Frontal cortex (tissue), 4 donors: ENCODE measurements around the gene PRUNE1. TPM values are rescaled to one million over a fixed set of nuclear protein-coding genes. Genes with fewer than 3 reads are reported as not detected.

Experiments
- DNase-seq, 2 donors: peaks; one replicate each; pipeline ENCODE4 v3.0.0; 2012; ENCODE audit warnings: low spot score in 2 of 2
- FAIRE-seq: peaks from 2 replicates; lab custom pipeline; 2012; peaks lifted over from hg19 to GRCh38; lab: Jason Lieb, UNC
- total RNA-seq: library from RNA; depleted of rRNA; stranded (reverse); fragments of >200 nt; gene quantifications from one replicate; pipeline ENCODE4 v1.2.3, GENCODE V29; 2014
- donor health status: control.
- donor health status: control.
- donor health status: control.

The PRUNE1 gene
- total RNA-seq, 1 donor from 2014 or later: 20.4 TPM

DNA sequence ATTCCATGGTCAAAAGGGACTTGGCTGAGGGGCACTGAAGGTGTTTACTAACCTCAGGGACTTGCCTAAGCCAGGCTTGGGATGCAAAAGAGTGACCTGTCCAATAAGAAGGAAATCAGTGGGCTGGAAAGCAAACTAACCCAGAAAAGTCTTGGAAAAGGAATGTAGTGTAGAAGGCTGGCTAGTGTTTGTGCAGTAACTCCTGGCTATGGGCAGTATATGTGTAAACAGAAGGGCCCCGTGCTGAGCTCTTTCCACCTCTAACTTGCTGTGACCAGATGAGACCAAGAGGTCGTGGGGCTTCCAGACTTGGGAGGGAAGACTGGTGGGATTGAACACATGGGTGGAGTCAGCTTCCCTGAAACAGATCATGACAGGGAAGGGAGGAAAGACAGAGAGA, 5.6 kb upstream of the PRUNE1 start:
- DNase-seq (no peak), FAIRE-seq (no peak)

DNA sequence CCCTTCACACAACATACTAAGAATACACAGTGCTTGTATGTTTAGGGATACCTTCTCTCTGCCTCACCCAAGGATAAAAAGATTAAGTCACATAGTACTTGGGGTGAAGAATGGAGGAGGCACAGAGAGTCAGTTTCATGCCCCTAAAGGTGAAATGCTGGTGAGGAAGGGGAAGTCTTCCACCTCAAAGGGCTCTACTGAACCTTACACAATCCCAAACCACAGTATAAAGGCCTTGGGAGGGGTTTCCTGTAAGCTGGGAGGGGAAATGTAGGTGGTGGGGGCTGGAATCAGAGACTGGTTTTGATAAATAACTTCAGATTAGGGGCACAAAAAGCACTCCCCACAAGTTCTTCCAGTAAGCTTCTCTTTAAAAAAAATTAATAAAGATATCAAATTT, 5.1 kb upstream of the PRUNE1 start:
- FAIRE-seq (no peak), DNase-seq (no peak)

DNA sequence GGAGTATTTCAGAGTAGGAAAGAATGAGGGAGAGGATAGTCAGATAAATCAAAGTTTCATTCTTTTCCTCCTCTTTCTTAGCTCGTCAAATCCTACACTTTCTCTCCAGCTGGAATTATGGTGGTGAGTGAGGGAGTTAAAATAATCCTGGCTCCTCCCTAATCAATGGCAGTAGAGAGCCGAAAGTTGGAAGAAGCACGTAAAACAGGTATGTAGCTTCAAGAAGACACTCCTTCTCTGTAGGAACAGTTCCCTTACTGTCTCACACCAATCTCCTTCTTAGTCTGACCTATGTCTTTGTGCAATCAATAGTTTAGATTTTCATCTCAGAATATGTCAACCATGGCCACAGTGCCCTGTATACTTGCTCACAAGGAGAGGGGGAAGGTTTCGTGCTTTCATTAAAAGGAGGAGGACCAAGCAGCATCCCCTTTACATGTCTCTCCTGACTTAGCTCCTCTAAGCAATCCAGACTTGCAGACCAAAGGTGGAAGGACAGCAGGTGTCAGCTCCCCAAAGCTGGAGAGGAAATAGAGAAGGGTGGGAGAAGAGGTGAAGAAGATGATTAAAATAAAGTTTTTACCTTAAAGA, 2.4 kb upstream of the PRUNE1 start:
- DNase-seq (no peak), FAIRE-seq (no peak)

DNA sequence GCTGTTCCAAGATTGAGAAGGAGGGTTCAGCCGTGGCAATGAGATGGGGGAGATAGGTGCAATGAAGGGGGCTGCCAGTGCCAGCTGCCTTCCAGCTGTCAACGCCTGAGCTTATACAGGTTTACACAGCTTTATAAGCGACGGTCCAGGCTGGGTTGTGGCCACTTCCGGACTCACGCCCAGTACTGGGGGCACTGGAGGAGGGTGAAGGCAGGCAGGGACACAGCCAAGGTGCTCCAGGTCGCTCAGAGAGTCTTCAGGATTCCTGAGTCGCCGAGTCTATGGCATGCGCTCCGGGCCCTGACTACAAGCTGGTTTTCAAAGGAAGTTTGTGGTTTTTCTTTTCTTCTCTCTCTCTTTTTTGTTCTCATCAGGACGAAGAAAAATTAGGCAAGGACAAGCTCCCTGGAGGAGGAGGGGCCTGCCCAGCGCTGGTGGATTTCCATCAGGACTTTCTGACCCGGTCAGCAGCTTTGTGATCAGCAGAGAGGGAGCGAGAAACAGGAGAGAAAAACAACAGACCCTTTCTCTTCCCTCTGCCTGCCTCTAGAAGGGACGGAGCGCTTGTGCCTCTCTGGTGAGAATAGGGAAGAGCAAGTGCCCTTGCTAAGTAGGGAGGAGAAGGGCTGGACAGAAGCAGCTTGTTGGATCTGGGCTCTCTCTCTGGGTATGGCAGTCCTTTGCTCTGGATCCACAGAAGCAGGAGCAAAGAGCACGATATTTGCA, 1.8 kb upstream of the PRUNE1 start, which contains the start of gene MINDY1:
Gene MINDY1, minus strand, starts transcription at position 576 of the 726 bp plus-strand sequence. CDS start 4,285 bp downstream, outside the sequence.
- DNase-seq (peak; percentile 74), FAIRE-seq (no peak)

DNA sequence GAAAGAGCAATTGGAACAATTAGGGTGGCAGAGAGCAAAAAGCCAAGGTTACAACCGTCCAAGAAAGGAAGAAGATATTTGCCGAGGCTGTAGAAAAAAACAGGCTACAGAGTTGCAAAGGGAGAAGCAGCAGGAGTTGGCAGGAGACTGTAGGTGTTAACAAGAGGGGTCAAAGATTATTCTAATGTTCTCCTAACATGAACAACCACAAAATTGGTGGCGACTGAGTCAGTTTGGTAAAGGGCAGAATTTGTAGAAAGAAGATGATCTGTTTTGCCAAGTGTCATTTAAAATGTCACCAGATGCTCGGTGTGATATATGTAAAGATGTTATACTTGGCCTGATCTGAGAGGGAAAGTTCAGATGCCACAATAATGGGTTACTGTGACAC, 401 bp upstream of the PRUNE1 start:
- FAIRE-seq: no peak
- no peak for DNase-seq

DNA sequence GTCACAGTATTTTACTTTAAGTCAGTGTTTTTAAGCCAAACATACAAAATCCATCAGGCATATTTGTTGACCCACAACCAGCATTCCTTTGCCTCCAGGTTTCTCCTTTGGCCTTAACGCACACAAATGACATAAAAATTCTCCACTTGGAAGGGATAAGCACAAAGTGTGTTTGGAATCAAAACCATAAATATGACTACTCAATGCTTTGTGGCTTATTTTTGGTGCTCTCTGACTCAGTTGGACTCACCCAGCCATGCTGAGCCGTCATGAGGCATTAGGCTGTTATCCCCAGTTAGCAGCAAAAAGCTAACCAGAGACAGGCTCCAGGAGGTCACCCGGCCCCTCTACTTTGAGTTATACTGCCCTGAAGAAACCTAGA, 948 bp downstream of the PRUNE1 start:
- no peak for FAIRE-seq
- DNase-seq: no peak

DNA sequence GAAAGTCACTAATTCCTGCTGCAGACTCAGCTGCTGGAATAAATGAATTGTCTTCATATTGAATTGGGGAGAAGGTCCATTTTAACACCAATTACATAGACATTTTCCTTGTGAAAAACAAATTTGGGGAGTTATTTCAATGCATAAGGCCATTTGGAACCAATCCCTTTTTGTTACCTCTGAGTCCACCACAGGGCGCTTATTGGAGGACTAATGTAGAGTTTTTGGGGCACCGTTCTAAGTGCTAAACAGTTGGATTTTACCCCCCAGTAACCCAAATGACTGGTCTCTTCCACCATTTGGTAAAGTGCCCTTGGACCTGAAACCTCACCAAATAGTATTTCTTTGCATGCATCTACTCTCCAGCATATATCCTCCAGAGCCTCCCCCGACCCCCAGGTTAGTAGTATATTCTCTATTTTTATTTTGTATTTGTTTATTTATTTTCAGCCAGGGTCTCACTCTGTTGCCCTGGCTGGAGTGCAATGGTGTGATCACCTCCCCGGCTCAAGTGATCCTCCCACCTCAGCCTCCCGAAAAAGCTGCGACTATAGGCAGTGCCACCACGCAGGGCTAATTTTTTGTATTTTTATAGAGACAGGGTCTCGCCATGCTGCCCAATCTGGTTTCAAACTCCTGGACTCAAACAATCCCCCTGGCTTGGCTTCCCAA, 1.6 kb downstream of the PRUNE1 start:
- DNase-seq (no peak), FAIRE-seq (no peak)

DNA sequence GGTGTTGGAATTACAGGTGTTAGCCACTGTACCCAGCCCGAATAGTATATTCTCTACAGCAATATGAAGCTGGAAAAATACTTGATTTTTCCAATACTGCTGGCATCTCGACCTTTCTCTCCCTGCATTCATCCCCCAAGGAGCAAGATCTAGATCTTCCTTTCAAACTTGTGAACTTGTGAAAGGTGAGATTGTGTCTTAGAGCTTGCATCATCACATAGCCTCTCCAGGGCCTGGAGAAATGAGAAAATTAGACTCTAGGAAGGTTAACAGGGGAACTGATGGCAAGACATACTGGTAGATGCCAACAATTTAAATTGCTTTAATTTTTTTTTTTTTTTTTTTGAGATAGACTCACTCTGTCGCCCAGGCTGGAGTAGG, 2.1 kb downstream of the PRUNE1 start:
- DNase-seq (no peak), FAIRE-seq (no peak)

DNA sequence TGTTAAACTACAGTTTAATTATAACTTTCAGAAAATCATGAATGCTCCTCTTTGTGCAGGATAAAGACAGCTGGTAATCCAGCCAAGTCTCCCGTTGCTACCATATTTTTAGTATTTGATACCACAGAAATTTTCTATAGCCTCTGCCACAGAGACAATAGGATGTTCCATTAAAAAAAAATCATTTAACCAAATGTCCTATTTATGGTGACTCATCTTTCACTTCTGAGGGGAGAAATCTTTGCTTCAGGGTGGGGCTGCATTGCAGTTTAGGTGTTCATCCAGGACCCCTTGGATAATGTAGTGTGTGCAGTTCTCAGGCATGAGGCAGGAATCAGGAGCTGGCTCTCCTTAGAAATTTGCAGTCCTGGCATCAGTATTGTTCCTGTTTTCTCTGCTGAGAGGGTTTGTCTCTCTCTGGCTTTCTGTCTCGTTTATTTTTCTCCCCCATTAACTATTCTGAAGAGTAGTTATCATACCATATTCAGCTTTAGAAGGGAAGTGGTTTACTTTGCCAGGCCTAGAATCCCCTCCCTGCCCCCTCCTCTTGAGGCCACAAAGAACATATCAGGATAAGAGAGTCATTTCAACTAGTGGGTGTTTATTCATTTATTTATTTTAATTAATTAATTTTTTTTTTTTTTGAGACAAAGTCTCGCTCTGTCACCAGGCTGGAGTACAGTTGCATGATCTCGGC, 3.1 kb downstream of the PRUNE1 start:
- DNase-seq (no peak), FAIRE-seq (no peak)

DNA sequence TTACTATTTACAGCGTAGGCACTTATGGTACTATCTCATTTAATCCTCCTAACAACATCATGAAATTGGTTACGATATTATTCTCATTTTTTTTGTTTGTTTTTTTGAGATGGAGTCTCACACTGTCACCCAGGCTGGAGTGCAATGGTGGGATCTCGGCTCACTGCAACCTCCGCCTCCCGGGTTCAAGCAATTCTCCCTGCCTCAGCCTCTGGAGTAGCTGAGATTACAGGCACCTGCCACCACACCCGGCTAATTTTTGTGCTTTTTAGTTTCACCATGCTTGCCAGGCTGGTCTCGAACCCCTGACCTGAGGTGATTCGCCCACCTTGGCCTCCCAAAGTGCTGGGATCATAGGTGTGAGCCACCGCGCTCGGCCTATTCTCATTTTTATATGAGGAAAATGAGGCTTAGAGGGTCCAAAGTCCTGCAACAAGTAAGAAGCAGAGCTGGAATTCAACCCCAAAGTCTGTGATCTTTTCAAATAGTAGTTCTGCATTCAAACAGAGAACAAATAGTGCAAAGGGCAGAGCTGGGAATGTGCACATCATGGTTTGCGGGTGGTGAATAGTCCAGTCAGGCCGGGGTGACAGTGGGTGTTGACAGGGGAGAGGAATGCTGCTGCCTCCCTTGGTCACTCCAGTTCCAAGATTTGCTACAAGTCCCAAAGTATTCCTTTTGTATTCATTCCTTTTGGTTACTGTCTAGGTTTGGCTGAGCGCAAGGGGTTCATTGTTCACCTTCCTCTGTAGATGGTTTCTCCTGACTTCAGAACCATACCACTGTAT, 4.6 kb downstream of the PRUNE1 start:
- FAIRE-seq (no peak), DNase-seq (no peak)

DNA sequence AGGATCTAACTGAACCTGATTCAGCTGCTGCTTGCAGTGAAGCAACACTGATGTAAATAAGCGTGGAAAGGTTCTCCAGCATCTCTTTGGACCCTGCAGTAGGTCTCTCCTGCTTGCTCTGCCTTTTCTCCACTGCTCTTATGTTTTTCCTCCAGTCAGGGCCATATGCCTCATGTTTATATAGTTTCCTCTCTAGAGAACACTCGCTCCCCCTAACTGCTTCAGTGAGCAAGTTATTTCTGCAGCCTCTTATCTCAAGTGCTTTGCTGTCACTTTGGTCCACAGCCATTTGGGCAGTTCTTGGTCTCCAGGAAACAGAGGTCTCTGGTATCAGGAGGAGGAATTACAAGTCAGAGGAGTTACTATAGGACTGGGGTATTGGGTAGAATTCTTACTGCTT, 5.3 kb downstream of the PRUNE1 start:
- DNase-seq (no peak), FAIRE-seq (no peak)

DNA sequence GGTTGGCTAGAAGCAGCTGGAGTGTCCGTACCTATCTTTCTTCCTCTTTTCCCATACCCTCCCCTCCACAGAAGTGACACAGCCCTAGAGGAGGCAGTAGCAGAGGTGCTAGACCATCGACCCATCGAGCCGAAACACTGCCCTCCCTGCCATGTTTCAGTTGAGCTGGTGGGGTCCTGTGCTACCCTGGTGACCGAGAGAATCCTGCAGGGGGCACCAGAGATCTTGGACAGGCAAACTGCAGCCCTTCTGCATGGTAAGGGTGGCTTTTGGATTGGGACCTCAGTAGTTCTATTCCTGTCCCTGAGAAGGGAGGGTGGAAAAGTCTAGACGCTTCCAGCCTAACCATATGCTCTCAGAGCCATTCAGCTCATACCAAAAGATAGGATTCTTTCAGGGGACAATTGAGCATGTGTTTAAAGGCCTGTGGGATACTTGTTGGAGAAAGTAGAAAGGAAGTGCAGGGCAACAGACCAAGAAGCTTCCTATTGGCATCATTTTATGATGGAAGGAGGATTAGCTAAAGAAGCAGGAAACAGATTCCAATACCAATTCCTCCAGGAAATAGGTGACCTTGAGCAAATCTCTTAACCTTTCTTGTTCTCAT, 16.4 kb downstream of the PRUNE1 start:
- FAIRE-seq (no peak), DNase-seq (peak; percentile 48 to 78)

DNA sequence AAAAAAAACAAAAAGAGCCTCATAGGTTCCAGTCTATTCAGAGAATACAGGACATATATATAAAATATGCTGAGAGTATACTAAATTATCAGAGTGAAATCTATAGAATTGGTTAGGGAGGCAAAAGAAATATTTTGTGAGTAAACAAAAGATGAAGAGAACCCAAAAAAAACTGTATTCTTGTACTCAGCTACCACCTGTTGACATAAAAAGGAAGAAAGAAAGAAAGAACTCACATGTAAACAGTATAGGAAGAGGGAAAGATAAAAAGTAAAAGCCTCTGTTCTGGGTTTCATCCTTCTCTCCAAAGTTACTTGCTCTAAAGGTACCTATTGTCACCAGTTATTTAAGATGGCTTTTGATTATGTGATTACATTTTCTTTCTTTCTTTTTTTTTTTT, 18.2 kb downstream of the PRUNE1 start:
- DNase-seq: no peak
- FAIRE-seq: no peak

DNA sequence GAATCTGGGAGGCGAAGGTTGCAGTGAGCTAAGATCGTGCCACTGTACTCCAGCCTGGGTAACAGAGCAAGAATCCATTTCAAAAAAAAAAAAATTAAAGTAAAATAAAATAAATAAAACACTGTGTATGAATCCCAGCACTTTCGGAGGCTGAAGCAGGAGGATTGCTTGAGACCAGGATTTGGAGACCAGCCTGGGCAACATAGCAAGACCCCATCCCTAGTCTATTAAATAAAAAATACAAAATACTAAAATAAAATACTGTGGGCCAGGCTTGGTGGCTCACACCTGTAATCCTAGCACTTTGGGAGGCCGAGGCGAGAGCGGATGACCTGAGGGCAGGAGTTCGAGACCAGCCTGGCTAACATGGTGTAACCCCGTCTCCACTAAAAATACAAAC, 23.9 kb downstream of the PRUNE1 start:
- no peak for FAIRE-seq
- no peak for DNase-seq

DNA sequence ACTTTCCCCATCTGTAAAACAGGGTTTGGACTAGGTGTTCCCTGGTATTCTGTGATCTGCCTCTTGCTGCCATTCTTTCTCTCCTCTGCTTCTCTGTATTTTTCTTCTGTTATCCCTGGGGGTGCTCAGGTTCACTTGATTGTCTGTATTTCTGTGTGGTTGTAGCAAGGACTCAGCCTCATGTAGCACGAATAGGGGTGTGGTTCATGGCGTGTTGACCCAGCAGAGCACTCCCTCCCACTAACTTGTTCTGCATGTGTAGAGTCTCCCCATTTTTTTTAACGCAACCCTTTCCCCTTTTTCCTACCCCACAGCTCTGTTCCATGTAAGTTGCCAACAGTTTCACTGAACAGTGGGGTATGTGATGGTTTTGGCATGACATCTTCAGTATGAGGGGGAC, 26.9 kb downstream of the PRUNE1 start:
- FAIRE-seq: no peak
- DNase-seq: no peak

DNA sequence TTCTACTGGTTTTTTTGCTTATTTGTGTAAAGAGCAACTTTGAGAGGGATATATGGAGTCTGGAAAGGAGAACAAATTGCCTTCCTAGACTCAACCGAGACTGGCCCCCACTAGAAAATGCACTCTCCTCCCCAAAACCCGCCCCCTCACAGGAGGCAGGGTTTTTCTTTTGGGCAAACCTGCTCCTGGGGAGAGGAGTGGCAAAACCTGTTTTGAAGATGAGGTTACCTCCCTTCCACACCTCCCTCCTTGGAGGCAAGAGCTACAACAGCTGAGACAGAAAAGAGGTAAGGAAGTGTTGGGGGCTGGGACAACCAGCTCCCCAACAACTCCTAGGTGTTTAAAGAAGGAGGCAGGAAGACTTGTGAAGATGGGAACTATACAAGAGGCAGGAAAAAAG, 28.1 kb downstream of the PRUNE1 start, which contains the start of gene BNIPL:
Gene BNIPL, plus strand, starts transcription at position 231 of the 400 bp plus-strand sequence. Its CDS starts 140 bp downstream, at position 371.
- no peak for FAIRE-seq
- DNase-seq: no peak

DNA sequence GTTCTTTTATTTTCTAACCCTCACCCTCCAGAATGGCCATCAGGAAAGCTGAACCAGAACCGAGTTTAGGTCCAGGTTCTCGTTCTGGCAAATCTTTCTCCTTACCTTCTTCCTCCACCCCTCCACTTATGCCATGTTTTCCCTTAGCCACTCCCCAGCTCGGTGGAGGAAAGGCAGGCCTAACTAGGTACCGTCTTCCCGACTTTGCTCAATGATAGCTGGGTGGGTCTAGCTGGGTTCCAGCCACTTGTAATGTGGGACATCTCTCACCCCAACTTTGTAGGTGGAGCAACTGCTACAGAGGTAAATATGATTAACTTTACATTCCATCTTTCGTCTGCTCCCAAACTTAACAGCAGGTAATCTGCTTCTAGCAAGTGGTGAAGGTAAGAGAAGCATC, 28.8 kb downstream of the PRUNE1 start:
- no peak for FAIRE-seq
- no peak for DNase-seq

DNA sequence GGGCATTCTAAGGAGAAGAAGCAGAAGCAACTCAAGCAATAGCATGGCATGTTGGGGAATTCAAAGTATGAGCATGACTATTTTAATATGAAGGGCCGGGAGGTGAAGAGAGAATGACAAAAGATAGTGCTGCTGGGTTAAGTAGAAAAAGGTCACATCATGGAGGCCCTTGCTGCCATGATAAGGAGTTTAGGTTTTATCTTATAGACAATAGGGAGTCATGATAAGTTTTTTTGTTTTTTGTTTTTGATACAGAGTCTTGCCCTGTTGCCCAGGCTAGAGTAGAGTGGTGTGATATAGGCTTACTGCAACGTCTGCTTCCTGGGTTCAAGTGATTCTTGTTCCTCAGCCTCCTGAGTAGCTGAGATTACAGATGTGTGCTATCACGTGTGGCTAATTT, 31.3 kb downstream of the PRUNE1 start:
- no peak for FAIRE-seq
- no peak for DNase-seq

DNA sequence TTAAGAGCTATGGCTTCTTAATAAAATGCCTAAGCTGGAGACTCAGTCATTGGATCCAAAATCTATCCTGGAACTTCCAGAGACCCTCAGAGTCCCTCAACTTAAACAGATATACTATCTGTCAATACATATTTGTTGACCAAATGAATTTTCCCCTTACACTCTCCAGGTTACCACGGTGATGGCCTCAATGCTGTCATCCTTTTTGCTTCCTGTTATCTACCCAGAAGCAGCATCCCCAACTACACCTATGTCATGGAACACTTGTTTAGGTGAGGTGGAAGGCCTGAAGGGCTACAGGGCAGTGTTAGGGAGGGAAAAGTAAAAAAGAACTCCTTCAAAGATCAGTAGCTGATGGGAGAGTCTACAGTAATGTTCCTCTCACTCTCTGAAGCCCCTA, 34.9 kb downstream of the PRUNE1 start:
- no peak for FAIRE-seq
- DNase-seq: no peak

DNA sequence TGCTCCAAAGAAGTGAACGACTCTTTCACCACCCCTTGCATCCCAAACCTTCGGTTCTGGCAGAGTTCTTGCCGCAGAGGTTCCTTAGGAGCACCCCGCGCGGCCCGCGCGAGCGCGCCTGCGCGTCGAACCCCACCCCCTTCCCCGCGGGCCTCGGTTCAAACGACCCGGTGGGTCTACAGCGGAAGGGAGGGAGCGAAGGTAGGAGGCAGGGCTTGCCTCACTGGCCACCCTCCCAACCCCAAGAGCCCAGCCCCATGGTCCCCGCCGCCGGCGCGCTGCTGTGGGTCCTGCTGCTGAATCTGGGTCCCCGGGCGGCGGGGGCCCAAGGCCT, 39.3 kb downstream of the PRUNE1 start, which contains the start of gene C1orf56:
Gene C1orf56, plus strand, starts transcription at position 161 of the 334 bp plus-strand sequence. Its CDS starts 97 bp downstream, at position 258.
- DNase-seq: peak; percentile 78 to 79
- no peak for FAIRE-seq
